CD4-positive, alpha-beta T cell treated with Interleukin-2 at 100 ng/mL for 4 hours (primary cell): ENCODE results near the gene SNX22.
"Not testable (repeated sequence)": the region's sequence is repeated elsewhere in the genome, so short reads cannot be mapped to it uniquely, and the experiment has no call there.

Experiments used
- DNase-seq: peaks from one replicate; pipeline ENCODE4 v3.0.0-alpha.2; 2020; ENCODE audit warnings: low spot score

Gene SNX22

GRCh38 chr15:64151727-64152506, at the start of gene SNX22:
SNX22 (plus strand) TSS chr15:64151731; CDS start chr15:64151776, 45 bp downstream.
- DNase-seq = no peak

GRCh38 chr15:64102497-64102896, 49.0 kb upstream of the SNX22 start:
- DNase-seq = no peak

- DNase-seq = no peak
Observed at GRCh38 chr15:64105113-64105704, 46.3 kb upstream of the SNX22 start.

- no peak for DNase-seq
Observed at GRCh38 chr15:64107337-64107736, 44.2 kb upstream of the SNX22 start.

- not testable (repeated sequence) for DNase-seq
Observed at GRCh38 chr15:64110108-64110701, 41.3 kb upstream of the SNX22 start.

GRCh38 chr15:64110950-64111678, 40.4 kb upstream of the SNX22 start:
- DNase-seq = no peak

- no peak for DNase-seq
Observed at GRCh38 chr15:64111679-64112050, 39.9 kb upstream of the SNX22 start.

GRCh38 chr15:64112073-64112772, 39.3 kb upstream of the SNX22 start:
- no peak for DNase-seq

- DNase-seq = no peak
Observed at GRCh38 chr15:64112904-64113303, 38.6 kb upstream of the SNX22 start.

- no peak for DNase-seq
Observed at GRCh38 chr15:64117759-64118487, 33.6 kb upstream of the SNX22 start.

- not testable (repeated sequence) for DNase-seq
Observed at GRCh38 chr15:64120322-64120721, 31.2 kb upstream of the SNX22 start.

GRCh38 chr15:64121614-64122013, 29.9 kb upstream of the SNX22 start:
- no peak for DNase-seq

- no peak for DNase-seq
Observed at GRCh38 chr15:64122444-64122843, 29.1 kb upstream of the SNX22 start.

GRCh38 chr15:64122936-64123351, 28.6 kb upstream of the SNX22 start:
- no peak for DNase-seq

- DNase-seq = no peak
Observed at GRCh38 chr15:64125978-64126377, 25.6 kb upstream of the SNX22 start.

- DNase-seq = no peak
Observed at GRCh38 chr15:64127521-64128270, 23.8 kb upstream of the SNX22 start.

GRCh38 chr15:64130159-64130558, 21.4 kb upstream of the SNX22 start:
- no peak for DNase-seq

GRCh38 chr15:64131547-64131946, 20.0 kb upstream of the SNX22 start:
- no peak for DNase-seq

- no peak for DNase-seq
Observed at GRCh38 chr15:64132217-64132616, 19.3 kb upstream of the SNX22 start.

GRCh38 chr15:64133623-64134344, 17.7 kb upstream of the SNX22 start:
- DNase-seq = no peak
